GM12892 (cell line): ENCODE measurements around the gene LPGAT1.

Experiments used
- DNase-seq: peaks from one replicate; pipeline ENCODE4 v3.0.0; 2011; ENCODE audit not compliant: insufficient read length
- FAIRE-seq: peaks from 2 replicates; lab custom pipeline; 2011; peaks lifted over from hg19 to GRCh38; lab: Jason Lieb, UNC
- POLR2A ChIP-seq: IDR thresholded peaks from 2 replicates; pipeline ENCODE4 v1.6.1; 2011; ENCODE audit warnings: low read depth, low read length, control low read depth
- POLR2AphosphoS5 ChIP-seq: IDR thresholded peaks from 2 replicates; pipeline ENCODE4 v1.6.1; 2011; ENCODE audit warnings: low read depth, low read length, control low read depth
- TAF1 ChIP-seq: IDR thresholded peaks from 2 replicates; pipeline ENCODE4 v1.6.1; 2011; ENCODE audit warnings: low read depth, mild to moderate bottlenecking, control low read depth, low read length, borderline replicate concordance

LPGAT1 gene

DNA sequence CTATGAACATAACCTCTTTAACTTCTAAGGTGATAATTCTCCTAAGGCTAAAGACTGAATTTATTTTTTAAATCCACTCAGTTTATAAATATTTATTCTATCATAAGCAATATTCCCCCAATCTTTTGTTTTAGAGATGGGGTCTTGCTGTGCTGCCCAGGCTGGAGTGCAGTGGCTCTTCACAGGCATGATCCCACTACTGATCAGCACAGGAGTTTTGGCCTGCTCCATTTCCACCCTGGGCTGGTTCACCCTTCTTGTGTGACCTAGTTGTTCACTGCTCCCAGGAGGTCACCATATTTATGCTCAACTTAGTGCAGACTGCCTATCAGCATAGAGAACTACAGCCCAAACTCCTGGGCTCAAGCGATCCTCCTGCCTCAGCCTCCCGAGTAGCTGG, 38.6 kb downstream of the LPGAT1 start:
- DNase-seq (no peak), FAIRE-seq (no peak)
- no peak for TF ChIP-seq TAF1
- TF ChIP-seq POLR2A: no peak
- no peak for TF ChIP-seq POLR2AphosphoS5

DNA sequence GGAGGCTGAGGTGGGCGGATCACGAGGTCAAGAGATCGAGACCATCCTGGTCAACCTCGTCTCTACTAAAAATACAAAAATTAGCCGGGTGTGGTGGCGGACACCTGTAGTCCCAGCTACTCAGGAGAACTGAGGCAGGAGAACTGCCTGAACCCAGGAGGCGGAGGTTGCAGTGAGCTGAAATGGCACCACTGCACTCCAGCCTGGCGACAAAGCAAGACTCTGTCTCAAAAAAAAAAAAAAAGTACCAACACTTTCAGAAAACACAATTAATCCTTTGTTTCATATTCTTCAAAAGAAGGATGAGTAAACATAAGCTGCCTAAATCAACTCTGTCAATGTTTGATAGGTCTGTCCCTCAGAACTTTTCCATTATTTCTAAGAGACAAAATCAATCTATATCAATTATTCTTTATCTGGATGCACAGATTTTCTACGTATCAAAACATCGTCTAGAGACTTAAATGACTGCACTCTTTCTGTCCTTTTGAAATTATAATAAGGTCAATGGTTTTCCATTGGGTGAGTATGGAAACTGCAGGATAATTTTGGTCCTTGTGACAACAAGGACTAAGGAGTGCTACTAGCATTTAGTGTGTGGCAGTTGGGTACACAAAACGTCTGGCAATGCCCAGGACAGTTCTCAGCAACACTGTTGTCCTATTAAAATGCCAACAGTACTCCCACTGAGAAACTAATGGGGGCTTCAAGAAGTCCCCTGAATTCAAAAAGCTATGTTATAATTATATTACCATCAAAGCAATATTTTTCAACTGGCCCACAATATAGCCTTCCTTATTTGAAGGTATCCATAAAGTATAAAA, 40.7 kb downstream of the LPGAT1 start:
- DNase-seq: no peak
- TF ChIP-seq POLR2AphosphoS5 (no peak), TAF1 (no peak), POLR2A (no peak)
- no peak for FAIRE-seq

DNA sequence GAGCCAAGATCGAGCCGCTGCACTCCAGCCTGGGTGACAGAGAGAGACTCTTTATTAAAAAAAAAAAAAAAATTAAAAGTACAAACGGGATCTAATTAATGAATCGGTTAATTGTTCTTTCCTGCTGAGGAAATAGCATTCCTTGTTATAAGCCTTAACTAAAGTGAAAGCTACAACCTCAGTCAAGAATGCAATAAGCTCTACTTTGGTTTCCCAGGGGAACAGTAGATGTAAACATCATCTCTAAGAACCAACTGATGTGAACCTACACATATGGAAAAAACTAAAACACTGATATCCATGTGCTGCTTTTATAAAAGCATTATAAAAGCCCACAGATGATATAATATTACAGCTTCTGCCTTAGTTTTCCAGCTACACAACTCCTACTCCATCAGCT, 41.9 kb downstream of the LPGAT1 start:
- TF ChIP-seq TAF1: no peak
- TF ChIP-seq POLR2A: no peak
- TF ChIP-seq POLR2AphosphoS5: no peak
- FAIRE-seq: no peak
- DNase-seq: no peak

DNA sequence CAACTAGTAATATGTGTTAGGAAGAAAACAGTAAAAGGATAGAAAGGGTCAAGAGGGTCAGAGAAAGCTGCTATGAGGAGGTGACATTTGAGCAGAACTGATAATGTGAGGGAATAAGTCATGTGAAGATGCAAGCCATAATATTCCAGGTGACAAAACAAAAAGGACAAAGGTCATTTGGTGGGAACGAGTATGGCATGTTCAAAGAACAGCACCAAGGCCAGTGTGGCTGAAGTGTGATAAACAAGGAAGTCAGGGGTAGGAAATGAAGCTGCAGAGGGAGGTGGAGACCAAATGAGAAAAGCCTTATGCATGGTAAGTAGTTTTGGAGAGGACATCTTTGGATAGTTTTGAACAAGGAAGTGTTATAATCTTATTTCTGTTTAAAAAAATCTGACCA, 46.7 kb downstream of the LPGAT1 start:
- FAIRE-seq (peak; percentile 61), DNase-seq (no peak)
- TF ChIP-seq POLR2A: no peak
- no peak for TF ChIP-seq POLR2AphosphoS5
- TF ChIP-seq TAF1: no peak

DNA sequence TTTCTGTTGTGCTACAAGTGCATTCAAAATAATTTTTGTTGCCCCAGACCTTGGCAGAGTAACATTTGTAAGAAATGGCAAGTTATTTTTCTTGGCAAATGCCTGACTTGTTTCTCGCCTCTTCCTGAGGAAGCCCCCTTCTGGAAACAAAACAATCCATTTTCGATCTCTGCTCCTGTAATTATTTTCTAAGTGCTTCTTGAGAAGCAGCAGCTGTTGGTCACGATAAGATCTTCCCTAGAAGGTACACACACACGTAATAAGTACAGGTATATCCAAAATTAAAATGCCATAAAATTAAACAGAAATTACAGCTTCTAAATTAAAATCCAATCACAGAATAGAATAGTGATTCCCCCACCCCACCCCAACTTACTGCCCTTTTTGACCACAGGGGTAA, 47.3 kb downstream of the LPGAT1 start:
- TF ChIP-seq POLR2AphosphoS5 (no peak), POLR2A (no peak), TAF1 (no peak)
- DNase-seq: no peak
- FAIRE-seq: peak; percentile 9

DNA sequence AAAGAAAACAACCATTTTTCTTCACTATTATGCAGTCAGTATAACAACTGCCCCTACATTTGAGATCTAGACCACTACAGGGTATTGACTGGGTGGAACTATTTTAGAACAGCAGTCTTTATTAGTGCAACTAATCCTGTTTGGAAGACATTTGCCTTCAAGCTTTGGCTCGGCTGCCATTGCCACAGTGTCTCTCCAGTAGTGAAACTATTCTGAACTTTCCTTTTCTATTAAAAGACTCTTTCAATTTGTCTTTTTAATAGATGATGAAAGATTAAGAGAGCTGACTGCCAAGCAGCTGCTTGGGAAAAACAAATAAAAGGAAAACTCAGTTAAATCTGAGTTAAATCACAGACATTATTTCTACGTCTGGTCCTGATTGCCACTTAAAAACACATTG, 49.3 kb downstream of the LPGAT1 start:
- DNase-seq (no peak), FAIRE-seq (peak; percentile 85)
- no peak for TF ChIP-seq POLR2AphosphoS5
- TF ChIP-seq TAF1: no peak
- TF ChIP-seq POLR2A: no peak

DNA sequence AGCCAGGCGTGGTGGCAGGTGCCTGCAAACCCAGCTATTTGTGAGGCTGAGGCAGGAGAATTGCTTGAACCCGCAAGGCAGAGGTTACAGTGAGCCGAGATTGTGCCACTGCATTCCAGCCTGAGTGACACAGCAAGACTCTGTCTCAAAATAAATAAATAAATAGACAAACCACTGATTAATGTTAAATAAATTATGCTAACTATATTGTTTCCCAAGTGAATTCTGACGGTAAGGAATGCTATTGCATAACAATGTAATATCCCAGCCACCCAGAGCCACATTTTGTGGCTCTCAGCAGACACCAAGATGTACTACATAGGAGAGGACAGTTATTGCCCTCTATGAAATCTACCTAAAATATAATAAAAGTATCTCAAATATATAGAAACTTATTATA, 55.4 kb downstream of the LPGAT1 start:
- TF ChIP-seq TAF1: no peak
- TF ChIP-seq POLR2A: no peak
- TF ChIP-seq POLR2AphosphoS5: no peak
- DNase-seq (no peak), FAIRE-seq (no peak)

DNA sequence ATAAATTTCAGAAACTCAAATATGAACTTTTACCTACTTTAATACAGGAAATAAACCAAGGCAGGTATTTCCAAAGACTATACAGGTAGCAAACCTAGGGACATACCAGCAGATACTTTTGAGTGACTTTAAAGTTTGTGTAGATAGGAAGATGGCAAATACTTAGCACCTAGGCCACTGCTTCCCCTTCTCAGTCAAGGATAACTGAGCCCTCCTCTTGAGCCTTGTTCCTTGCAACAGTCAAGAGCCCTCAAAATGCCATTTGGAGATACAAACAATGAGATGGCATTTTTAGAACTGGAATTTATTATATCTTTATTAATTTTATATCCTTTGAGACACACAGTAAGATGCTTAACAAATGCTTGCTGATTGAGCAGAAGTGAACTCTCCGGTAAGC, 65.9 kb downstream of the LPGAT1 start:
- no peak for DNase-seq
- TF ChIP-seq TAF1 (no peak), POLR2A (no peak), POLR2AphosphoS5 (no peak)
- peak; percentile 14 for FAIRE-seq

DNA sequence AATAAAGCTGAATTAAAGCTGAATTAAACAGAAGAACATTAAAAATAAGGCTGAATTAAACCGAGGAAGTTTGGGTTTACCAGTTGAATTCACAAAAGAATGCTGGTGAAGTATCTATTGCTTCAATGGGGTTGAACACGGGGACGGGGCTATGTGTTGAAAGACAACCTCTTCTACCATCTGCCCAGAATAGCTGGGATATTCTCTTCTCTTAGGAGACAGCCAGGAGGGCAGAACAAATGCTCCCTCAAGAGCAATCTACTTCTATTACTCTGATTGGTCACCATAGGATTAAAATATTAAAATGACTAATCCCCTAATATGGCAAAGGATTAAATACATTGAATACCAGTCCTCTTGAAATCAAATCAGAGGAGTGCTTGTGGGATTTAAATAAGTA, 68.4 kb downstream of the LPGAT1 start:
- DNase-seq: no peak
- FAIRE-seq: no peak

DNA sequence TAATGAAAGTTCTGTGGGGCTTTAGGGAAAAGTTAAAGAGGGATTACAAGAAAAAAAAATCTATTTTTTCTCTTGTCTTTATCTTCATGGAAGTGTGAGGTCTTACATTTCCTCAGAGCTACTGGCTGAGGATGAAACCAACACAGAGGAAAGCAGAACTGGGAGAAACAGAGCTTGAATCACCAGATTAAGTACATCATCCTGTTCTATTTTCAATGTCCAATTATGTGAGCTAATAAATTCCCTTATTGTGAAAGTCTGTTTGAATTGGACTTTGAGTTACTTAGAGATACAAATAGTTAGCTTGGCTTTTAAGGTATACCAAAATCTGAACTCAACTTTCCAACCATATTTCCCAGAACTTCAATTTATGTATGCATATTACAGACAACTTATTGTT, 69.2 kb downstream of the LPGAT1 start:
- FAIRE-seq (no peak), DNase-seq (no peak)
- TF ChIP-seq TAF1: no peak
- no peak for TF ChIP-seq POLR2A
- TF ChIP-seq POLR2AphosphoS5: no peak

More for the DNA sequence above, 68.4 kb downstream of the LPGAT1 start:
- TF ChIP-seq POLR2A (no peak), POLR2AphosphoS5 (no peak), TAF1 (no peak)

DNA sequence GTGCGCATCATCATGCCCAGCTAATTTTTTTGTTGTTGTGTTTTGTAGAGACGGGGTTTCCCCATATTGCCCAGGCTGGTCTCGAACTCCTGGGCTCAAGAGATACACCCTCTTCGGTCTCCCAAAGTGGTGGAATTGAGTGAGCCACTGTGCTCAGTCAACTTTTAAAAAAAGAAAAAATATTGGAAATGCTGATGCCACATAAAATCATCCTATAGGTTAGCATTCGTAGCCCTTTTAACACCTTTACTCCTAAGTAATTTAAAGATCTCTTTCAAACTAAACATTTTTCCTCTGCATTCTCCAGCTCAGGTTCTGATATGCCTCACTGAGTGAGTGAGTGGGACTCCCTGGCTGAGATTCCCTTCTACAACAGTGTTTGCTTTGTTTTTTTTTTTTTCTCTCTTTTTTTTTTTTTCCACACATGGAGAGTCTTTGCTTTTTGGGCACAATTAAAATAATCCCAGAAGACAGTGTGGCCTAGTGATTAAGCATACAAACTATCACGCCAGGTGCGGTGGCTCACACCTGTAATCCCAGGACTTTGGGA, 74.0 kb downstream of the LPGAT1 start:
- no peak for TF ChIP-seq POLR2AphosphoS5
- FAIRE-seq (peak; percentile 5), DNase-seq (no peak)

DNA sequence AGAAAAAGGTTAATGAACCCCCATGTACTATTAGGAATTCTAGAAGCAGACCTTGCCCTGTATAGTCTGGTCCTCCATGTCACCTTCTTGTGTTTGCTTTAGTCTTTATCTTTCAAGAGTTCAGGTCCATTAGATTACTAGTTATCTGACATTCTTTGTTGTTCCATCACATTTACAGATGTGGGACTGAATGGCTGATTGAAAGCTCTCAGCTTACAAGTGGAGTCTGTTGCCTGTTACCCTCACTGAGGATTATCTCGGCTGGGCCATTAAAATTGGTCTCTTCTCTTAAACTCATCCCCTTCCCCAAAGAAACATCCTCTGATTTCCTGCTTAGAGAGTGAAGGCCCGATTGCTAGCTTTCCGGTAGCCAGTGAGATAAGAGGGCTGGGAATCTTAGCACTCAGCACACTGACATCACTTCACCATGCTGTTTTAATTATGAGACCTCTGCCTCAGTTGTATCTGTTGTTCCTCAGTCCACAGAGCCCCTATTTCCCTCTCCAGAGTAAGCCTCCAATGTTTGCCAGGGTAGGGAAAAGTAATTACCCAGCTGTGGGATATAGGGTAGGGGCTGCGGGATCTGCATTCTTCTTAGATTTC, 76.8 kb downstream of the LPGAT1 start:
- DNase-seq (no peak), FAIRE-seq (no peak)
- TF ChIP-seq POLR2A (no peak), POLR2AphosphoS5 (no peak), TAF1 (no peak)
